ENCODE data around the gene APLNR. TPM values are rescaled to one million over a fixed set of nuclear protein-coding genes. Genes with fewer than 3 reads are reported as not detected.

Gene APLNR
- total RNA-seq, 1 experiment from 2014 or later = 0.39 TPM

DNA sequence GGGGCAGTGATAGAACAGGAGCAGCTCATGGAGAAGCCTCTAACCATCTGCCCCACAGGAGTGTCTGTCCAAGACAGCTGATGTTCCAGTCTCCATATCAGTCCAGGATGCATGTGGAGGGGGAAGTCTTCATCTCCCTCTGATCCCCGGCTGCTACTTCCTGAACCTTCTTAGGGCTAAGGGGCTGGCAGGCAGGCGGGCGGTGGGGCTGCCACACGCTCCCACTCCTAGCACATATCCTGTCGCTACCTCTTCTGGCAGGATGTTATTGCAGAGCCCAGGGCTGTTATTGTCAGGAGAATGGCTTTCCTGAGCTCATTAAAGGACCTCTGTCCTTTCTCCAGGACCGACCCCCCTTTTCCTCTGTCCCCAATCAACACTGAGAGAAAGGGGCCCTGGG, 29.9 kb downstream of the APLNR start:
- H2BK15ac ChIP-seq (ENCODE audit: low read depth, low read length) = no peak overlapping the region
- H3K27me3 ChIP-seq (ENCODE audit: insufficient read depth, low read length) = no peaks in the 10 kb centered on the region
- Mint-ChIP-seq H3K9me3 (no peaks in the 10 kb centered on the region; a peak in 1 of 5 replicates), H3K27me3 (ENCODE audit: low read depth) (no peaks in the 10 kb centered on the region), H3K36me3 (ENCODE audit: insufficient read depth in 1 of 3, low read depth in 3 of 3) (peaks cover 0 to 2% (median 0%) of the 10 kb centered on the region in 3 experiments; a peak in 2 of 7 replicates), H3K4me1 (peaks cover 44 to 48% of the 10 kb centered on the region in 2 experiments), H3K27ac (peak overlapping the region in 1 of 3 experiments; percentile 16; a peak in 1 of 7 replicates), H3K4me3 (0 out of 5 replicates have a peak overlapping the region, but pooled peaks of 1 of the 2 experiments have one; percentile 41)
- H4K20me1 ChIP-seq (ENCODE audit: control insufficient read depth, insufficient read depth, insufficient read length) = no peaks in the 10 kb centered on the region
- H3K18ac ChIP-seq (ENCODE audit: insufficient read length, low read depth, low read length) = no peak overlapping the region
- H4K5ac ChIP-seq (ENCODE audit: insufficient read length, low read depth, low read length) = no peak overlapping the region
- H3T11ph ChIP-seq (ENCODE audit: low read length) = no peak overlapping the region
- H2BK20ac ChIP-seq (ENCODE audit: low read depth, low read length, poor library complexity, severe bottlenecking) = no peak overlapping the region
- no peak overlapping the region for H2BK5ac ChIP-seq (ENCODE audit: insufficient read length, low read length)
- H3K4me2 ChIP-seq (ENCODE audit: insufficient read depth, insufficient read length, low read length) = no peak overlapping the region
- H3K4me1 ChIP-seq (ENCODE audit: insufficient read depth, low read length) = peaks cover 19% of the 10 kb centered on the region; the same call in 1 of the 2 replicates
- no peak overlapping the region for H2BK12ac ChIP-seq (ENCODE audit: insufficient read length, low read depth, low read length)
- no peaks in the 10 kb centered on the region for H3K79me1 ChIP-seq (ENCODE audit: insufficient read depth, low read depth, low read length, poor library complexity, severe bottlenecking)
- no peak overlapping the region; the same call in 1 of the 2 replicates for H3K14ac ChIP-seq (ENCODE audit: insufficient read depth, low read length)
- H2AFZ ChIP-seq (ENCODE audit: low read length) = no peak overlapping the region
- H2BK120ac ChIP-seq (ENCODE audit: low read depth, low read length, poor library complexity, severe bottlenecking) = no peak overlapping the region
- no peak overlapping the region for H3K27ac ChIP-seq (ENCODE audit: insufficient read length, low read depth, low read length)
- peaks cover 2% of the 10 kb centered on the region for H3K23me2 ChIP-seq (ENCODE audit: insufficient read length, low read depth, low read length, poor library complexity, severe bottlenecking)
- H3K4ac ChIP-seq (ENCODE audit: low read depth, low read length) = no peak overlapping the region
- no peak overlapping the region for H4K91ac ChIP-seq (ENCODE audit: insufficient read length, low read depth, low read length)
- no peak overlapping the region for H3K9ac ChIP-seq (ENCODE audit: extremely low read depth, insufficient read length, low read length)
- no peak overlapping the region for H3K23ac ChIP-seq (ENCODE audit: insufficient read length, low read depth, low read length)
- H3K56ac ChIP-seq (ENCODE audit: insufficient read length, low read depth, low read length) = no peak overlapping the region
- WGBS (ENCODE audit: extremely low coverage, insufficient read length, low lambda C conversion rate) = no CpG with 5 or more reads among the region's 6 CpGs
- no peak overlapping the region for H4K8ac ChIP-seq (replicated peaks; ENCODE audit: insufficient read length, low read depth, low read length)
- no peaks in the 10 kb centered on the region for H3K79me2 ChIP-seq (ENCODE audit: insufficient read depth, low read length)
- no peaks in the 10 kb centered on the region for H3K9me3 ChIP-seq (ENCODE audit: control insufficient read depth, low read depth, low read length)
- TF ChIP-seq, protein P1, sequence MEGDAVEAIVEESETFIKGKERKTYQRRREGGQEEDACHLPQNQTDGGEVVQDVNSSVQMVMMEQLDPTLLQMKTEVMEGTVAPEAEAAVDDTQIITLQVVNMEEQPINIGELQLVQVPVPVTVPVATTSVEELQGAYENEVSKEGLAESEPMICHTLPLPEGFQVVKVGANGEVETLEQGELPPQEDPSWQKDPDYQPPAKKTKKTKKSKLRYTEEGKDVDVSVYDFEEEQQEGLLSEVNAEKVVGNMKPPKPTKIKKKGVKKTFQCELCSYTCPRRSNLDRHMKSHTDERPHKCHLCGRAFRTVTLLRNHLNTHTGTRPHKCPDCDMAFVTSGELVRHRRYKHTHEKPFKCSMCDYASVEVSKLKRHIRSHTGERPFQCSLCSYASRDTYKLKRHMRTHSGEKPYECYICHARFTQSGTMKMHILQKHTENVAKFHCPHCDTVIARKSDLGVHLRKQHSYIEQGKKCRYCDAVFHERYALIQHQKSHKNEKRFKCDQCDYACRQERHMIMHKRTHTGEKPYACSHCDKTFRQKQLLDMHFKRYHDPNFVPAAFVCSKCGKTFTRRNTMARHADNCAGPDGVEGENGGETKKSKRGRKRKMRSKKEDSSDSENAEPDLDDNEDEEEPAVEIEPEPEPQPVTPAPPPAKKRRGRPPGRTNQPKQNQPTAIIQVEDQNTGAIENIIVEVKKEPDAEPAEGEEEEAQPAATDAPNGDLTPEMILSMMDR (conservative IDR thresholded peaks at IDR 0.05) = no peak
- H2AK5ac ChIP-seq (ENCODE audit: insufficient read length, low read length) = no peak overlapping the region
- DNase-seq = no peak
